Measurements from ENCODE around the gene PLA2G1B. TPM values are rescaled to one million over a fixed set of nuclear protein-coding genes. Genes with fewer than 3 reads are reported as not detected.

The PLA2G1B gene
- total and polyA plus RNA-seq, 9 of the 15 experiments (the other 6 are each of a cell fraction or from before 2014, with no cell fraction given), result 1.4 TPM; not detected in 8

DNA sequence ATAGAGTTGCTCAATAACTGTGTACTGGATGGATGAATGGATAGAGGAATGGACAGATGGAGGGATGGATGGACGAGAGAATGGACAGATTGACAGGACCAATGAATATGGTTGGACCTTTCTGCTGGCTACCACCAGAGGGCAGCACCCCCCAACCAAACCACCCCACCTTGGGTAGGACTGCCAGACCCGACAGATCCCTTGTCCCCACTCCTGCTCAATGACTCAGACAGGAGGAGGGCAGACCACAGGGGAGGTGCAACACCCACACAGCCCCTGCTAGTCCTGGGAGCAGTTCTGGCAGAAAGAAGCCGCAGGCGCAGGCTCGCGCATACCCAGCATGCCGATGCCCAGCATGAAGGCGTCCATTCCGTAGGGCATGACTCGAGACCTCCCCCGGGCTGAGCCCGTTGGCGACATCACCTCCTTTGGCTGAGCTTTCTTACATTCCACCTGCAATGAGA, 29.0 kb upstream of the PLA2G1B start (continued):
- TF ChIP-seq CBFB (CRISPR knock-in tag; IDR thresholded peaks at IDR 0.05) (no peak), EHMT2 (IDR thresholded peaks at IDR 0.05) (no peak; the same call in 1 of the 2 replicates), SMAD3 (CRISPR knock-in tag; conservative IDR thresholded peaks at IDR 0.05) (no peak), IFI16 (CRISPR knock-in tag; IDR thresholded peaks at IDR 0.05) (no peak), HCFC1 (IDR thresholded peaks at IDR 0.05; ENCODE audit: low read depth, low read length) (0 out of 2 replicates have a peak, but pooled peaks have one; percentile 16), DMBX1 (CRISPR knock-in tag; IDR thresholded peaks at IDR 0.05; ENCODE audit: borderline replicate concordance) (no peak), TCF3 (CRISPR knock-in tag; IDR thresholded peaks at IDR 0.05) (0 out of 2 replicates have a peak, but pooled peaks have one; percentile 35), NR1H2 (CRISPR knock-in tag; IDR thresholded peaks at IDR 0.05) (no peak), CREB1 (IDR thresholded peaks at IDR 0.05) (no peak), CREB1 (CRISPR knock-in tag; IDR thresholded peaks at IDR 0.05) (0 out of 2 replicates have a peak, but pooled peaks have one; percentile 23), SRF (CRISPR knock-in tag; IDR thresholded peaks at IDR 0.05) (no peak), ARID1B (IDR thresholded peaks at IDR 0.05) (peak; percentile 57; the same call in 1 of the 2 replicates), EP300 (IDR thresholded peaks at IDR 0.05; ENCODE audit: low read length) (0 out of 2 replicates have a peak, but pooled peaks have one; percentile 21), ZNF764 (CRISPR knock-in tag; IDR thresholded peaks at IDR 0.05; ENCODE audit: low read depth) (no peak), ZSCAN29 (IDR thresholded peaks at IDR 0.05) (no peak), POLR3G (IDR thresholded peaks at IDR 0.05; ENCODE audit: extremely low read depth, insufficient read length, insufficient replicate concordance) (no peak), PHB2 (IDR thresholded peaks at IDR 0.05; ENCODE audit: low read depth) (no peak), SMARCA5 (IDR thresholded peaks at IDR 0.05) (no peak)
- TF ChIP-seq, protein P1, sequence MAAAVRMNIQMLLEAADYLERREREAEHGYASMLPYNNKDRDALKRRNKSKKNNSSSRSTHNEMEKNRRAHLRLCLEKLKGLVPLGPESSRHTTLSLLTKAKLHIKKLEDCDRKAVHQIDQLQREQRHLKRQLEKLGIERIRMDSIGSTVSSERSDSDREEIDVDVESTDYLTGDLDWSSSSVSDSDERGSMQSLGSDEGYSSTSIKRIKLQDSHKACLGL (CRISPR knock-in tag; IDR thresholded peaks at IDR 0.05; ENCODE audit: borderline replicate concordance, poor library complexity, severe bottlenecking), result no peak
- TF ChIP-seq, protein P2, sequence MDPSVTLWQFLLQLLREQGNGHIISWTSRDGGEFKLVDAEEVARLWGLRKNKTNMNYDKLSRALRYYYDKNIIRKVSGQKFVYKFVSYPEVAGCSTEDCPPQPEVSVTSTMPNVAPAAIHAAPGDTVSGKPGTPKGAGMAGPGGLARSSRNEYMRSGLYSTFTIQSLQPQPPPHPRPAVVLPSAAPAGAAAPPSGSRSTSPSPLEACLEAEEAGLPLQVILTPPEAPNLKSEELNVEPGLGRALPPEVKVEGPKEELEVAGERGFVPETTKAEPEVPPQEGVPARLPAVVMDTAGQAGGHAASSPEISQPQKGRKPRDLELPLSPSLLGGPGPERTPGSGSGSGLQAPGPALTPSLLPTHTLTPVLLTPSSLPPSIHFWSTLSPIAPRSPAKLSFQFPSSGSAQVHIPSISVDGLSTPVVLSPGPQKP (CRISPR knock-in tag; IDR thresholded peaks at IDR 0.05), result no peak
- TF ChIP-seq, protein P3, sequence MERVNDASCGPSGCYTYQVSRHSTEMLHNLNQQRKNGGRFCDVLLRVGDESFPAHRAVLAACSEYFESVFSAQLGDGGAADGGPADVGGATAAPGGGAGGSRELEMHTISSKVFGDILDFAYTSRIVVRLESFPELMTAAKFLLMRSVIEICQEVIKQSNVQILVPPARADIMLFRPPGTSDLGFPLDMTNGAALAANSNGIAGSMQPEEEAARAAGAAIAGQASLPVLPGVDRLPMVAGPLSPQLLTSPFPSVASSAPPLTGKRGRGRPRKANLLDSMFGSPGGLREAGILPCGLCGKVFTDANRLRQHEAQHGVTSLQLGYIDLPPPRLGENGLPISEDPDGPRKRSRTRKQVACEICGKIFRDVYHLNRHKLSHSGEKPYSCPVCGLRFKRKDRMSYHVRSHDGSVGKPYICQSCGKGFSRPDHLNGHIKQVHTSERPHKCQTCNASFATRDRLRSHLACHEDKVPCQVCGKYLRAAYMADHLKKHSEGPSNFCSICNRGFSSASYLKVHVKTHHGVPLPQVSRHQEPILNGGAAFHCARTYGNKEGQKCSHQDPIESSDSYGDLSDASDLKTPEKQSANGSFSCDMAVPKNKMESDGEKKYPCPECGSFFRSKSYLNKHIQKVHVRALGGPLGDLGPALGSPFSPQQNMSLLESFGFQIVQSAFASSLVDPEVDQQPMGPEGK (CRISPR knock-in tag; IDR thresholded peaks at IDR 0.05; ENCODE audit: borderline replicate concordance), result no peak
- TF ChIP-seq, protein P4, sequence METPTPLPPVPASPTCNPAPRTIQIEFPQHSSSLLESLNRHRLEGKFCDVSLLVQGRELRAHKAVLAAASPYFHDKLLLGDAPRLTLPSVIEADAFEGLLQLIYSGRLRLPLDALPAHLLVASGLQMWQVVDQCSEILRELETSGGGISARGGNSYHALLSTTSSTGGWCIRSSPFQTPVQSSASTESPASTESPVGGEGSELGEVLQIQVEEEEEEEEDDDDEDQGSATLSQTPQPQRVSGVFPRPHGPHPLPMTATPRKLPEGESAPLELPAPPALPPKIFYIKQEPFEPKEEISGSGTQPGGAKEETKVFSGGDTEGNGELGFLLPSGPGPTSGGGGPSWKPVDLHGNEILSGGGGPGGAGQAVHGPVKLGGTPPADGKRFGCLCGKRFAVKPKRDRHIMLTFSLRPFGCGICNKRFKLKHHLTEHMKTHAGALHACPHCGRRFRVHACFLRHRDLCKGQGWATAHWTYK (CRISPR knock-in tag; IDR thresholded peaks at IDR 0.05), result 0 out of 2 replicates have a peak, but pooled peaks have one; percentile 57

Data from K562 (cell line).